ENCODE measurements around the gene MCMBP. TPM values are rescaled to one million over a fixed set of nuclear protein-coding genes. Genes with fewer than 3 reads are reported as not detected.
"Not testable (repeated sequence)": the region's sequence is repeated elsewhere in the genome, so short reads cannot be mapped to it uniquely, and the experiment has no call there.

Gene MCMBP, protein sequence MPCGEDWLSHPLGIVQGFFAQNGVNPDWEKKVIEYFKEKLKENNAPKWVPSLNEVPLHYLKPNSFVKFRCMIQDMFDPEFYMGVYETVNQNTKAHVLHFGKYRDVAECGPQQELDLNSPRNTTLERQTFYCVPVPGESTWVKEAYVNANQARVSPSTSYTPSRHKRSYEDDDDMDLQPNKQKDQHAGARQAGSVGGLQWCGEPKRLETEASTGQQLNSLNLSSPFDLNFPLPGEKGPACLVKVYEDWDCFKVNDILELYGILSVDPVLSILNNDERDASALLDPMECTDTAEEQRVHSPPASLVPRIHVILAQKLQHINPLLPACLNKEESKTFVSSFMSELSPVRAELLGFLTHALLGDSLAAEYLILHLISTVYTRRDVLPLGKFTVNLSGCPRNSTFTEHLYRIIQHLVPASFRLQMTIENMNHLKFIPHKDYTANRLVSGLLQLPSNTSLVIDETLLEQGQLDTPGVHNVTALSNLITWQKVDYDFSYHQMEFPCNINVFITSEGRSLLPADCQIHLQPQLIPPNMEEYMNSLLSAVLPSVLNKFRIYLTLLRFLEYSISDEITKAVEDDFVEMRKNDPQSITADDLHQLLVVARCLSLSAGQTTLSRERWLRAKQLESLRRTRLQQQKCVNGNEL
- 74.8 TPM for polyA plus RNA-seq (2013, experiment 1 of 2)
- 70.3 TPM for polyA plus RNA-seq (2013, experiment 2 of 2)

DNA sequence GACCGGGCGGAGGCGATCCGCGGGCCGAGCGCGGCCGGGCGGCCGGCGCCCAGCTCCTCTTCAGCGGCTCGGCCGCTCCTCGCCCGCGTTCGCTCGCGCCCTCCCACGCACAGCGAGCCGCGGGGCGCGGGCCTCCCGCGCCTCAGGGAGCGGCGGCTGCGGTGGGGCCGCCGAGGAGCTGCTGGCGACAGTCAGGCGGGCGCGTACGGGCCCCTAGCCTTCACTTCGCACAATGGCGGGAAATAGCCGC lies at the start of gene MCMBP:
Gene MCMBP, minus strand, starts transcription at position 234 of the 250 bp plus-strand sequence. CDS start 259 bp downstream, outside the sequence.
- peak within 1 kb of the TSS; percentile 100 for H3K4me3 ChIP-seq (ENCODE audit: low read length)
- no peaks in the 10 kb centered on the region for H3K36me3 ChIP-seq (ENCODE audit: insufficient read depth, low read length)
- peaks cover 26% of the 10 kb centered on the region for H3K4me1 ChIP-seq (ENCODE audit: insufficient read depth, low read length)
- H3K9me3 ChIP-seq (ENCODE audit: insufficient read depth, low read depth, low read length) = no peaks in the 10 kb centered on the region
- peaks cover 3% of the 10 kb centered on the region; the same call in 1 of the 2 replicates for H3K27me3 ChIP-seq (ENCODE audit: insufficient read depth, low read length)
- H3K9ac ChIP-seq (ENCODE audit: low read depth, low read length) = peak within 1 kb of the TSS; percentile 98
- peak within 1 kb of the TSS; percentile 61 for H3K27ac ChIP-seq (ENCODE audit: low read depth, low read length)
- under 1% methylated on average over 42 of the region's 42 CpGs for WGBS

DNA sequence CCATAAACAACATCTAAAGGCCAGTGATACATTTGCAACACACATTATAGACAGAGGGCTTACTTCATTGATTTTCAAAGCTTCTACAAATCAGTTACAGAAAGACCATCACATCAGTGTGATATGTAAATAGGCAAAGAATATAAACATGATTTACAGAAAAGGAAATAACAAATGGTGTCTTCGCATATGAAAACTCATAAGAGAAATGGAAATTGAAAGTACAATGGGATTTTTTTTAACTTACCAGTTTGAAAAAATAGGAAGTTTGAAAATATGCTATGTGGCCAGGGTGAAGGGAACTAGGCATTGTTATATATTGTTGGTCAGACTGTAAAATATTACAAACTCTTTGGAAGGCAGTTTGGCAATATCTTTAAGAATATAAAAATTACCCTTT lies 47.2 kb upstream of the MCMBP start:
- peaks cover 97% of the 10 kb centered on the region for H3K36me3 ChIP-seq (ENCODE audit: insufficient read depth, low read length)
- no peaks in the 10 kb centered on the region for H3K27me3 ChIP-seq (ENCODE audit: insufficient read depth, low read length)
- H3K9me3 ChIP-seq (ENCODE audit: insufficient read depth, low read depth, low read length) = no peaks in the 10 kb centered on the region
- H3K9ac ChIP-seq (ENCODE audit: low read depth, low read length) = no peak overlapping the region
- H3K4me3 ChIP-seq (ENCODE audit: low read length) = no peak overlapping the region
- no peaks in the 10 kb centered on the region for H3K4me1 ChIP-seq (ENCODE audit: insufficient read depth, low read length)
- H3K27ac ChIP-seq (ENCODE audit: low read depth, low read length) = no peak overlapping the region
- WGBS = 100% methylated on average over 1 of the region's 1 CpG

DNA sequence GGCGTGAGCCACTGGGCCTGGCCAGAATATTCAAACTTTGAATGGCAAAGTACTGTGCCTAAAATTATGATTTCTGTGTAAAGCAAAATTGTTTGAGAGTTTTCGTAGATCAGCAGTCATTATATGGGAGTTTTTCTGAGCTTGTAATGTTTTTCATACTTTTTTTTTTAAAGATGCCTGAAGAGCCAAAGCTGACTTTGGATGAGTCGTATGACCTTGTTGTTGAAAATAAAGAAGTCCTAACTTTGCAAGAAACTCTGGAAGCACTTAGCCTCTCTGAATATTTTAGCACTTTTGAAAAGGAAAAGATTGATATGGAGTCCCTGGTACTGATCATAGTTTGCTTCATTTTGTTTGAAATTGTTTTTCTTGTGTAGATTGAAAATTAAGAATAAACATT lies 46.6 kb upstream of the MCMBP start:
- Histone ChIP-seq H3K36me3 (ENCODE audit: insufficient read depth, low read length) (peaks cover 98% of the 10 kb centered on the region), H3K9ac (ENCODE audit: low read depth, low read length) (no peak overlapping the region), H3K27ac (ENCODE audit: low read depth, low read length) (no peak overlapping the region), H3K27me3 (ENCODE audit: insufficient read depth, low read length) (no peaks in the 10 kb centered on the region), H3K9me3 (ENCODE audit: insufficient read depth, low read depth, low read length) (no peaks in the 10 kb centered on the region), H3K4me1 (ENCODE audit: insufficient read depth, low read length) (no peaks in the 10 kb centered on the region), H3K4me3 (ENCODE audit: low read length) (no peak overlapping the region)
- WGBS = 95% methylated on average over 3 of the region's 3 CpGs

DNA sequence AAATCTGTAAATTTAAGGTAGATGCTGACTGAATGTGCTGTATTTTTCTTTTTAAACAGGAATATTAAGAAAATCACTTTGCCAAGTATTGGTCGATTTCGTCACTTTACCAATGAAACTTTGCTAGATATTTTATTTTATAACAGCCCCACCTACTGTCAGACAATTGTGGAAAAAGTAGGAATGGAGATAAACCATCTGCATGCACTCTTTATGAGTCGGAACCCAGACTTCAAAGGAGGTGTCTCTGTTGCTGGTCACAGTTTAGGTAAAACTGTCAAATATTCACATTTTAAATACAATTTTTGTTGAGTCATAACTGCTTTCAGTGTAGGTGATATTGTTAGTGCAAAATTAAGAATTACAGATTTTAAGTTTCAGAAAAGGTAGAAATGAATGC lies 45.1 kb upstream of the MCMBP start:
- Histone ChIP-seq H3K27me3 (ENCODE audit: insufficient read depth, low read length) (no peaks in the 10 kb centered on the region), H3K36me3 (ENCODE audit: insufficient read depth, low read length) (peaks cover 96% of the 10 kb centered on the region), H3K4me3 (ENCODE audit: low read length) (no peak overlapping the region), H3K9me3 (ENCODE audit: insufficient read depth, low read depth, low read length) (no peaks in the 10 kb centered on the region), H3K9ac (ENCODE audit: low read depth, low read length) (no peak overlapping the region), H3K27ac (ENCODE audit: low read depth, low read length) (no peak overlapping the region), H3K4me1 (ENCODE audit: insufficient read depth, low read length) (no peaks in the 10 kb centered on the region)
- whole genome bisulfite sequencing = 100% methylated on average over 1 of the region's 3 CpGs

DNA sequence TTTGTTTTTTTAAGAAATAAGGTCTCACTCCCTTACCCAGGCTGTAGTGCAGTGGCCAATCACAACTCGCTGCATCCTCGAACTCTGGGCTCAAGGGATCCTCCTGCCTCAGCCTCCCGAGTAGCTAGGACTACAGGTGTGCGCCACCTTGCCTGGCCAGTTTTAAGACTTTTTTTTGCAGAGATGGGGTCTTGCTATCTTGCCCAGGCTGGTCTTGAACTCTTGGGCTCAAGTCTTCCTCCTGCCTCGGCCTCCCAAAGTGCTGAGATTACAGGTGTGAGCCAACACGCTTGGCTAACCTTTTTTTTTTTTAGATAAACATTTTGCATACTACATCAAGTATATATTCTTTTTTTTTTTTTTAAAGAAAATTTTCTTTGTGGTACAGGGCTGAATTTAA lies 38.0 kb upstream of the MCMBP start:
- 94% methylated on average over 5 of the region's 6 CpGs for WGBS
- H3K9ac ChIP-seq (ENCODE audit: low read depth, low read length) = no peak overlapping the region
- no peaks in the 10 kb centered on the region for H3K27me3 ChIP-seq (ENCODE audit: insufficient read depth, low read length)
- H3K36me3 ChIP-seq (ENCODE audit: insufficient read depth, low read length) = peaks cover 93% of the 10 kb centered on the region
- no peak overlapping the region for H3K27ac ChIP-seq (ENCODE audit: low read depth, low read length)
- H3K9me3 ChIP-seq (ENCODE audit: insufficient read depth, low read depth, low read length) = no peaks in the 10 kb centered on the region
- no peak overlapping the region for H3K4me3 ChIP-seq (ENCODE audit: low read length)
- H3K4me1 ChIP-seq (ENCODE audit: insufficient read depth, low read length) = no peaks in the 10 kb centered on the region

DNA sequence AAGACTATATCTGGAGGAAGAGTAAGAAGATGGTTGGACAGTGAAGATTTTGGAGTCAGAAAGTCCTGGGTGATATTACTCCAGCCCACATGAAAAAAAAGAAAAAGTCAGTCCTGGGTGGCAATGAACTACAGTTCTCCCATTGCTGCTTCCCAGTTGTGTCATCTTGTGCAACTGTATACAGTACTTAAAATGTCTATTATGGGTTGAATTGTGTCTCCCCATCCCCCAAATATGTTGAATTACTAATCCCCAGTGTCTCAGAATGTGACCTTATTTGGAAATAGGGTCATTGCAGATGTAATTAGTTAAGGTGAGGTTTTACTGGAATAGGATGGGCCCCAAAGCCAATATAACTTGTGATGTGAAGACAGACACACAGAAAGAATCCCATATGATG lies 35.5 kb upstream of the MCMBP start:
- Histone ChIP-seq H3K4me1 (ENCODE audit: insufficient read depth, low read length) (no peaks in the 10 kb centered on the region), H3K27ac (ENCODE audit: low read depth, low read length) (no peak overlapping the region), H3K36me3 (ENCODE audit: insufficient read depth, low read length) (peaks cover 98% of the 10 kb centered on the region), H3K27me3 (ENCODE audit: insufficient read depth, low read length) (no peaks in the 10 kb centered on the region), H3K4me3 (ENCODE audit: low read length) (no peak overlapping the region), H3K9ac (ENCODE audit: low read depth, low read length) (no peak overlapping the region), H3K9me3 (ENCODE audit: insufficient read depth, low read depth, low read length) (no peaks in the 10 kb centered on the region)

DNA sequence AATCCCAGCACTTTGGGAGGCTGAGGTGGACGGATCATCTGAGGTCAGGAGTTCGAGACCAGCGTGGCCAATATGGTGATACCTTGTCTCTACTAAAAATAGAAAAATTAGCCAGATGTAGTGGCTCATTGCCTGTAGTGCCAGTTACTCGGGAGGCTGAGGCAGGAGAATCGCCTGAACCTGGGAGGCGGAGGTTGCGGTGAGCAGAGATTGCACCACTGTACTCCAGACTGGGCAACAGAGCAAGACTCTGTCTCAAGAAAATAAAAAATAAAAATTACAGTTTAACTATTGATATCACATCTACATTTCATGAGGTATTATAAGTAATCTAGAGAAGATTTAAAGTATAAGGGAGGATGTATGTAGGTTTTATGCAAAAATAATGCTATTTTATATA lies 35.1 kb upstream of the MCMBP start:
- peaks cover 98% of the 10 kb centered on the region for H3K36me3 ChIP-seq (ENCODE audit: insufficient read depth, low read length)
- H3K9me3 ChIP-seq (ENCODE audit: insufficient read depth, low read depth, low read length) = not testable (repeated sequence)

DNA sequence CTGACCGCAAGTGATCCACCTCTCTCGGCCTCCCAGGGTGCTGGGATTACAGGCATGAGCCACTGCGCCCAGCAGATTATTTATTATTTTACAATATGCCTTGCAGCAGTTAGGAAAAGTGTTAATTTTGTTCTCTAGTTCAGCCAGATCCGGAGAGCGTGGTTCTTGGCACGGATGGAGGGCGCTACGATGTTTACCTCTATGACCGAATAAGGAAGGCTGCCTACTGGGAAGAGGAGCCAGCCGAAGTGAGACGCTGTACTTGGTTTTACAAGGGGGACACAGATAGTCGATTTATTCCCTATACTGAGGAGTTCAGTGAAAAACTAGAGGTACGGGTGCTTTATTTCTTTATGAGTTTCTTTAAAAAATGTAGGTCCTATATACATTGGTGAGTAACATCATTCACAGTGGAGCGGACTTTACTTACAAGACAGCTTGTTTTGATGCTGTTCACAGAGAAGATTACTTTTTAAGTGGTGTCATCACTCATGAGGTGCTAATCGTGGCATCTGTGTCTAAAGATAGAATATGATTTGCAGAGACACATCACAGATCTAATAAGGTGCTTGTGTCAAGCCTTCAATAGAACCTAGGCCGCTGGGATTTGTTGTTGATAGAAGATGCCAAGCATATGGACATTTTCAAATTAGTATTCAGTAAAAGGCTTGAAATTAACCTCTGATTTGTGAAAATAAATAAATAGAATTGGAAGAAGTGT lies 31.5 kb upstream of the MCMBP start:
- Histone ChIP-seq H3K9ac (ENCODE audit: low read depth, low read length) (no peak overlapping the region), H3K9me3 (ENCODE audit: insufficient read depth, low read depth, low read length) (no peaks in the 10 kb centered on the region), H3K4me3 (ENCODE audit: low read length) (no peak overlapping the region), H3K27ac (ENCODE audit: low read depth, low read length) (no peak overlapping the region), H3K36me3 (ENCODE audit: insufficient read depth, low read length) (peaks cover 93% of the 10 kb centered on the region), H3K27me3 (ENCODE audit: insufficient read depth, low read length) (no peaks in the 10 kb centered on the region), H3K4me1 (ENCODE audit: insufficient read depth, low read length) (no peaks in the 10 kb centered on the region)
- 92% methylated on average over 16 of the region's 16 CpGs for WGBS

More for the DNA sequence above, 35.1 kb upstream of the MCMBP start:
- H3K27me3 ChIP-seq (ENCODE audit: insufficient read depth, low read length); H3K9ac ChIP-seq (ENCODE audit: low read depth, low read length); H3K4me1 ChIP-seq (ENCODE audit: insufficient read depth, low read length); H3K4me3 ChIP-seq (ENCODE audit: low read length); H3K27ac ChIP-seq (ENCODE audit: low read depth, low read length): not testable (repeated sequence)
- whole genome bisulfite sequencing = 98% methylated on average over 7 of the region's 7 CpGs

DNA sequence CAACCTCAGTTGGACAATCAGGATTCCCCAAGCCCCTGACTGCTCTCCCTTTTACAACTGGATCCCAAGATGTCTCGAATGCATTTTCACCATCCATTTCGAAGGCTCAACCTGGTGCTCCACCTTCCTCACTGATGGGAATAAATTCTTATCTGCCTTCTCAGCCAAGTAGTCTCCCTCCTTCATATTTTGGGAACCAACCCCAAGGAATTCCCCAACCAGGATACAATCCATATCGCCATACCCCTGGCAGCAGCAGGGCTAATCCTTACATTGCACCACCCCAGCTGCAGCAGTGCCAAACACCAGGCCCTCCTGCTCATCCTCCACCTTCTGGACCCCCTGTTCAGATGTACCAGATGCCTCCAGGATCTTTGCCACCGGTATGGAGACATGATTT lies 25.9 kb upstream of the MCMBP start:
- H3K27me3 ChIP-seq (ENCODE audit: insufficient read depth, low read length) = no peaks in the 10 kb centered on the region
- peaks cover 69% of the 10 kb centered on the region for H3K36me3 ChIP-seq (ENCODE audit: insufficient read depth, low read length)
- 94% methylated on average over 4 of the region's 4 CpGs for WGBS
- H3K4me1 ChIP-seq (ENCODE audit: insufficient read depth, low read length) = peaks cover 5% of the 10 kb centered on the region; the same call in 1 of the 2 replicates
- no peak overlapping the region for H3K4me3 ChIP-seq (ENCODE audit: low read length)
- no peaks in the 10 kb centered on the region for H3K9me3 ChIP-seq (ENCODE audit: insufficient read depth, low read depth, low read length)
- H3K27ac ChIP-seq (ENCODE audit: low read depth, low read length) = no peak overlapping the region
- H3K9ac ChIP-seq (ENCODE audit: low read depth, low read length) = no peak overlapping the region

DNA sequence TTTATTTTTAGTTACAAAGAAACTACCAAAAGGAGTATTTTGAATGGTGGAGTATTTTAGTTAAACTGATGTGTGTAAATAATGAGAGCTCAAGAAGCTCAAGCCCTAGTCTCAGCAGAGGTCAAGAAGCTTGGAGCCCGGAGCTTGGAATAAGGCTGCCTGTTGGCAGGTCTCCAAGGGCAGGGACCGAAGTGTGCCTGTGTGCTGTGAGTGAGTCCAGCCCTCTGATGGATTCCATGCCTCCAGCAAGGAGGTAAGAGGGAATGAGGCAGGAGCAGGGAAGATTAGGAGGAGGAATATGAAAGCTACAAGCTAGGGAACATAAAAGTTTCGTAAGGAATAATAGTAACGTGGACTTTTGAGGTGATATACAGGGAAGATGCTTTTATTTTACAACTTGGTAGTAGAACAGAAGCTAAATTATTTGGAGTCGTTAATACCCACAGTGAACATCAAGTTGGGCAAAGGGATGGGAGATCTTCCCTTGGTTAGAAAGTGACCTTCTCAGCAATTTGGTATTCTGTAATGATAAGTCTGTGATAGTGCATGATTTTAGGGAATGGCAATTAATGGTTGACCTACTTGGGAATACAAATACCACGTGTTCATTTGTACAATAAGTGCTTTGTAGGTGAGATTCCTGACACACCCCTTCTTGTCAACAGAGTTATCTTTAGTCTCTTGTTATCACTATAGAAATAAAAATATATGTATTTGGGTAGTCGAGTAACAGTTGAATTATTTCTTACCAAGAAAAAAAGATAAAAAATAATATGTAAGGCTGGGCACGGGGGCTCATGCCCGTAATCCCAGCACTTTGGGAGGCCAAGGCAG lies 24.5 kb upstream of the MCMBP start:
- Histone ChIP-seq H3K4me3 (ENCODE audit: low read length) (no peak overlapping the region), H3K4me1 (ENCODE audit: insufficient read depth, low read length) (peaks cover 5% of the 10 kb centered on the region; the same call in 1 of the 2 replicates), H3K9ac (ENCODE audit: low read depth, low read length) (no peak overlapping the region), H3K27ac (ENCODE audit: low read depth, low read length) (no peak overlapping the region), H3K36me3 (ENCODE audit: insufficient read depth, low read length) (peaks cover 55% of the 10 kb centered on the region), H3K27me3 (ENCODE audit: insufficient read depth, low read length) (no peaks in the 10 kb centered on the region), H3K9me3 (ENCODE audit: insufficient read depth, low read depth, low read length) (no peaks in the 10 kb centered on the region)
- 94% methylated on average over 8 of the region's 9 CpGs for WGBS
